ENCODE results near the gene HMX2. TPM values are rescaled to one million over a fixed set of nuclear protein-coding genes. Genes with fewer than 3 reads are reported as not detected.

Gene HMX2
- total and polyA plus RNA-seq, 2 donors (not counting 1 experiment from before 2014, with no cell fraction given): not detected

GRCh38 chr10:123140983-123141390, 6.9 kb upstream of the HMX2 start:
- no peaks in the 10 kb centered on the region for H3K4me1 ChIP-seq (ENCODE audit: control insufficient read depth, extremely low read depth, insufficient read depth, low read length)
- no peak for TF ChIP-seq CTCF (conservative IDR thresholded peaks at IDR 0.05 in 1 of 2, IDR thresholded peaks at IDR 0.05 in 1 of 2; ENCODE audit: low read depth in 1 of 2, low read length in 2 of 2)
- no peak for TF ChIP-seq EZH2 (IDR thresholded peaks at IDR 0.05; ENCODE audit: low read length, missing control alignments)
- H3K27ac ChIP-seq (ENCODE audit: insufficient read depth, low read length): no peak overlapping the region
- H3K4me3 ChIP-seq (replicated peaks in 1 of 4; ENCODE audit: control extremely low read depth in 1 of 4, insufficient read depth in 1 of 4, low read depth in 3 of 4, low read length in 4 of 4): no peak overlapping the region
- no peaks in the 10 kb centered on the region for H3K36me3 ChIP-seq (ENCODE audit: control insufficient read depth, insufficient read depth, low read length)
- H3K79me2 ChIP-seq (ENCODE audit: control insufficient read depth, insufficient read depth, low read length): no peaks in the 10 kb centered on the region
- H4K20me1 ChIP-seq (ENCODE audit: control insufficient read depth, extremely low read depth, insufficient read depth, low read length): no peaks in the 10 kb centered on the region
- no peak overlapping the region for H2AFZ ChIP-seq (ENCODE audit: low read length)
- H3K9me3 ChIP-seq (ENCODE audit: control insufficient read depth, insufficient read depth, low read depth, low read length): no peaks in the 10 kb centered on the region
- H3K9ac ChIP-seq (ENCODE audit: insufficient read depth, low read length): no peak overlapping the region
- H3K4me2 ChIP-seq (ENCODE audit: extremely low read depth, insufficient read depth, low read length): no peak overlapping the region
- H3K27me3 ChIP-seq (ENCODE audit: control insufficient read depth, insufficient read depth, low read length): peaks cover 89% of the 10 kb centered on the region
- no peak for DNase-seq (ENCODE audit: low read depth in 2 of 2)

- no peaks in the 10 kb centered on the region for H3K9me3 ChIP-seq (ENCODE audit: control insufficient read depth, insufficient read depth, low read depth, low read length)
- H3K4me3 ChIP-seq (replicated peaks in 1 of 4; ENCODE audit: control extremely low read depth in 1 of 4, insufficient read depth in 1 of 4, low read depth in 3 of 4, low read length in 4 of 4): no peak overlapping the region
- TF ChIP-seq CTCF (conservative IDR thresholded peaks at IDR 0.05 in 1 of 2, IDR thresholded peaks at IDR 0.05 in 1 of 2; ENCODE audit: low read depth in 1 of 2, low read length in 2 of 2): no peak
- peak; percentile 89 for TF ChIP-seq EZH2 (IDR thresholded peaks at IDR 0.05; ENCODE audit: low read length, missing control alignments)
- H3K27ac ChIP-seq (ENCODE audit: insufficient read depth, low read length): no peak overlapping the region
- H3K79me2 ChIP-seq (ENCODE audit: control insufficient read depth, insufficient read depth, low read length): no peaks in the 10 kb centered on the region
- no peaks in the 10 kb centered on the region for H3K4me1 ChIP-seq (ENCODE audit: control insufficient read depth, extremely low read depth, insufficient read depth, low read length)
- no peak overlapping the region for H3K4me2 ChIP-seq (ENCODE audit: extremely low read depth, insufficient read depth, low read length)
- H3K36me3 ChIP-seq (ENCODE audit: control insufficient read depth, insufficient read depth, low read length): no peaks in the 10 kb centered on the region
- peaks cover 88% of the 10 kb centered on the region for H3K27me3 ChIP-seq (ENCODE audit: control insufficient read depth, insufficient read depth, low read length)
- H4K20me1 ChIP-seq (ENCODE audit: control insufficient read depth, extremely low read depth, insufficient read depth, low read length): no peaks in the 10 kb centered on the region
- no peak overlapping the region for H2AFZ ChIP-seq (ENCODE audit: low read length)
- no peak for DNase-seq (ENCODE audit: low read depth in 2 of 2)
- H3K9ac ChIP-seq (ENCODE audit: insufficient read depth, low read length): no peak overlapping the region
Observed at GRCh38 chr10:123141791-123142700, 5.9 kb upstream of the HMX2 start.

- Histone ChIP-seq H3K4me2 (ENCODE audit: extremely low read depth, insufficient read depth, low read length) (no peak overlapping the region), H4K20me1 (ENCODE audit: control insufficient read depth, extremely low read depth, insufficient read depth, low read length) (no peaks in the 10 kb centered on the region), H3K27me3 (ENCODE audit: control insufficient read depth, insufficient read depth, low read length) (peaks cover 88% of the 10 kb centered on the region), H3K9ac (ENCODE audit: insufficient read depth, low read length) (no peak overlapping the region), H3K4me1 (ENCODE audit: control insufficient read depth, extremely low read depth, insufficient read depth, low read length) (no peaks in the 10 kb centered on the region), H3K36me3 (ENCODE audit: control insufficient read depth, insufficient read depth, low read length) (no peaks in the 10 kb centered on the region), H3K27ac (ENCODE audit: insufficient read depth, low read length) (no peak overlapping the region), H2AFZ (ENCODE audit: low read length) (no peak overlapping the region), H3K79me2 (ENCODE audit: control insufficient read depth, insufficient read depth, low read length) (no peaks in the 10 kb centered on the region), H3K4me3 (replicated peaks in 1 of 4; ENCODE audit: control extremely low read depth in 1 of 4, insufficient read depth in 1 of 4, low read depth in 3 of 4, low read length in 4 of 4) (no peak overlapping the region), H3K9me3 (ENCODE audit: control insufficient read depth, insufficient read depth, low read depth, low read length) (no peaks in the 10 kb centered on the region)
- TF ChIP-seq EZH2 (IDR thresholded peaks at IDR 0.05; ENCODE audit: low read length, missing control alignments) (no peak), CTCF (conservative IDR thresholded peaks at IDR 0.05 in 1 of 2, IDR thresholded peaks at IDR 0.05 in 1 of 2; ENCODE audit: low read depth in 1 of 2, low read length in 2 of 2) (no peak)
- DNase-seq (ENCODE audit: low read depth in 2 of 2): no peak
Observed at GRCh38 chr10:123142701-123143161, 5.2 kb upstream of the HMX2 start.

Measured in fibroblast of lung (primary cell).